GM23338 (cell line): ENCODE results near the gene ULBP3. TPM values are rescaled to one million over a fixed set of nuclear protein-coding genes. Genes with fewer than 3 reads are reported as not detected.

Experiments
- ATAC-seq: fragments of 200-7000 bp; cut with Tn5 transposase; 3 replicates; pipeline ENCODE4 v1.9.1; 2020
- DNase-seq: peaks from one replicate; pipeline ENCODE4 v3.0.0-alpha.2; 2015; ENCODE audit warnings: low spot score
- H2AFZ ChIP-seq: fragments of 200-600 bp; sonication (generic); 2 replicates; pipeline ENCODE4 v1.8.0; 2016; ENCODE audit warnings: antibody characterized with exemption, mild to moderate bottlenecking, moderate library complexity
- H3F3A ChIP-seq: fragments of 200-600 bp; sonication (generic); replicated peaks from 2 replicates; pipeline ENCODE4 v1.8.0; 2017; ENCODE audit warnings: antibody characterized with exemption, mixed run types, low read depth
- H3K27ac ChIP-seq: fragments of 200-600 bp; sonication (generic); 2 replicates; pipeline ENCODE4 v1.6.1; 2016; ENCODE audit warnings: low read depth
- H3K27me3 ChIP-seq: fragments of 200-600 bp; sonication (generic); 2 replicates; pipeline ENCODE4 v1.8.0; 2016; ENCODE audit warnings: mild to moderate bottlenecking, mixed run types, moderate library complexity; ENCODE audit not compliant: insufficient read depth
- H3K36me3 ChIP-seq: fragments of 200-600 bp; sonication (generic); 2 replicates; pipeline ENCODE4 v1.8.0; 2016; ENCODE audit warnings: mild to moderate bottlenecking; ENCODE audit not compliant: insufficient read depth
- H3K4me1 ChIP-seq: fragments of 200-600 bp; sonication (generic); 2 replicates; pipeline ENCODE4 v1.8.0; 2016; ENCODE audit warnings: mild to moderate bottlenecking, moderate library complexity; ENCODE audit not compliant: insufficient read depth
- H3K4me2 ChIP-seq: fragments of 200-600 bp; sonication (generic); 2 replicates; pipeline ENCODE4 v1.7.1; 2017; ENCODE audit warnings: mixed run types
- H3K4me3 ChIP-seq: fragments of 200-600 bp; sonication (generic); 2 replicates; pipeline ENCODE4 v1.6.1; 2016; ENCODE audit warnings: mixed run types
- H3K79me2 ChIP-seq: fragments of 200-600 bp; sonication (generic); replicated peaks from 2 replicates; pipeline ENCODE4 v1.8.0; 2017; ENCODE audit warnings: mild to moderate bottlenecking; ENCODE audit not compliant: insufficient read depth
- H3K9me2 ChIP-seq: fragments of 200-600 bp; sonication (generic); 2 replicates; pipeline ENCODE4 v1.8.0; 2017; ENCODE audit not compliant: insufficient read depth
- H4K20me1 ChIP-seq: fragments of 200-600 bp; sonication (generic); replicated peaks from 2 replicates; pipeline ENCODE4 v1.8.0; 2017; ENCODE audit warnings: mild to moderate bottlenecking; ENCODE audit not compliant: insufficient read depth
- H3K27ac Mint-ChIP-seq: 2 replicates; pipeline ENCODE4 v1.8.0; 2020; ENCODE audit warnings: inconsistent platforms, mild to moderate bottlenecking, moderate library complexity, mixed read lengths
- H3K27me3 Mint-ChIP-seq: 3 replicates; pipeline ENCODE4 v1.8.0; 2022; ENCODE audit warnings: low read depth, mild to moderate bottlenecking, moderate library complexity, mixed read lengths, inconsistent platforms; ENCODE audit not compliant: insufficient read depth, poor library complexity
- H3K36me3 Mint-ChIP-seq: 3 replicates; pipeline ENCODE4 v1.8.0; 2021; ENCODE audit warnings: low read depth, mild to moderate bottlenecking, inconsistent platforms, moderate library complexity, mixed read lengths
- H3K4me1 Mint-ChIP-seq: 3 replicates; pipeline ENCODE4 v1.8.0; 2020; ENCODE audit warnings: mild to moderate bottlenecking, inconsistent platforms, mixed read lengths
- H3K4me3 Mint-ChIP-seq: 3 replicates; pipeline ENCODE4 v1.8.0; 2021; ENCODE audit warnings: moderate library complexity, mild to moderate bottlenecking, inconsistent platforms, mixed read lengths
- H3K9me3 Mint-ChIP-seq: 3 replicates; pipeline ENCODE4 v1.8.0; 2020; ENCODE audit warnings: moderate library complexity, mild to moderate bottlenecking, inconsistent platforms, mixed read lengths
- ETS1 ChIP-seq: IDR thresholded peaks from 2 replicates; pipeline ENCODE4 v1.6.1; 2016; ENCODE audit warnings: antibody characterized with exemption
- EZH2 ChIP-seq: fragments of 200-600 bp; sonication (generic); IDR thresholded peaks from one replicate; pipeline ENCODE4 v1.8.0; 2017; ENCODE audit warnings: antibody characterized with exemption, mild to moderate bottlenecking, low read depth; ENCODE audit not compliant: unreplicated experiment
- EZH2phosphoT487 ChIP-seq: fragments of 200-600 bp; sonication (generic); IDR thresholded peaks from one replicate; pipeline ENCODE4 v1.8.1; 2018; ENCODE audit warnings: antibody characterized with exemption; ENCODE audit not compliant: unreplicated experiment
- JUNB ChIP-seq: IDR thresholded peaks from one replicate; pipeline ENCODE4 v1.6.1; 2016; ENCODE audit warnings: antibody characterized with exemption; ENCODE audit not compliant: unreplicated experiment
- NANOG ChIP-seq: IDR thresholded peaks from 2 replicates; pipeline ENCODE4 v1.6.1; 2016; ENCODE audit warnings: antibody characterized with exemption, borderline replicate concordance
- POLR2AphosphoS5 ChIP-seq: IDR thresholded peaks from 2 replicates; pipeline ENCODE4 v1.6.1; 2016; ENCODE audit warnings: antibody characterized with exemption, low read depth
- REST ChIP-seq: IDR thresholded peaks from one replicate; pipeline ENCODE4 v1.6.1; 2018; ENCODE audit warnings: antibody characterized with exemption; ENCODE audit not compliant: unreplicated experiment
- ZNF114 ChIP-seq: fragments of 250-450 bp; sonication (Bioruptor Pico); IDR thresholded peaks from 2 replicates; pipeline ENCODE4 v1.5.0; 2020; ENCODE audit warnings: mild to moderate bottlenecking, moderate library complexity
- polyA plus RNA-seq: library from polyadenylated mRNA; unstranded; fragments of >200 nt; fragmentation: Nextera tagmentation; extraction: Ambion mirVana; gene quantifications from 2 replicates; pipeline ENCODE4 v1.2.1, GENCODE V29; 2016
- total RNA-seq: library from RNA; depleted of rRNA; stranded (reverse); fragments of >200 nt; shearing (Covaris generic); gene quantifications from 2 replicates; pipeline ENCODE4 v1.2.3, GENCODE V29; 2014

The ULBP3 gene
- total and polyA plus RNA-seq, 2 experiments from 2014 or later, result 0.60 to 4.2 TPM

GRCh38 chr6:150038202-150039062 is 30.5 kb downstream of the ULBP3 start:
- Mint-ChIP-seq H3K27ac (no peak overlapping the region), H3K27me3 (peaks cover 62% of the 10 kb centered on the region), H3K9me3 (no peaks in the 10 kb centered on the region; the same call in 2 of the 3 replicates), H3K4me1 (peaks cover 10% of the 10 kb centered on the region), H3K4me3 (peak overlapping the region; percentile 73), H3K36me3 (no peaks in the 10 kb centered on the region; the same call in 2 of the 3 replicates)
- peak overlapping the region; percentile 94 for H2AFZ ChIP-seq
- no peaks in the 10 kb centered on the region for H3F3A ChIP-seq
- ATAC-seq (peak; percentile 85), DNase-seq (peak; percentile 63)
- H3K79me2 ChIP-seq, result no peaks in the 10 kb centered on the region
- no peaks in the 10 kb centered on the region for H3K36me3 ChIP-seq
- H3K27ac ChIP-seq, result no peak overlapping the region
- no peaks in the 10 kb centered on the region for H4K20me1 ChIP-seq
- peak overlapping the region; percentile 92 for H3K4me2 ChIP-seq
- H3K27me3 ChIP-seq, result peaks cover 84% of the 10 kb centered on the region
- H3K9me2 ChIP-seq, result no peaks in the 10 kb centered on the region
- H3K4me1 ChIP-seq, result peaks cover 9% of the 10 kb centered on the region; the same call in 1 of the 2 replicates
- TF ChIP-seq ZNF114 (CRISPR knock-in tag), result no peak
- TF ChIP-seq EZH2, result peak; percentile 30
- no peak for TF ChIP-seq EZH2phosphoT487
- no peak for TF ChIP-seq ETS1
- no peak for TF ChIP-seq JUNB
- peak overlapping the region; percentile 64 for H3K4me3 ChIP-seq

- Histone ChIP-seq H3K79me2 (no peaks in the 10 kb centered on the region), H3K4me2 (peak overlapping the region; percentile 92), H2AFZ (peak overlapping the region; percentile 94), H3K36me3 (no peaks in the 10 kb centered on the region), H3K27ac (no peak overlapping the region), H3K4me1 (peaks cover 9% of the 10 kb centered on the region; the same call in 1 of the 2 replicates), H3K9me2 (no peaks in the 10 kb centered on the region), H3F3A (no peaks in the 10 kb centered on the region), H3K4me3 (peak overlapping the region; percentile 64), H4K20me1 (no peaks in the 10 kb centered on the region), H3K27me3 (peaks cover 92% of the 10 kb centered on the region)
- Mint-ChIP-seq H3K4me3 (peak overlapping the region; percentile 73), H3K27ac (no peak overlapping the region), H3K9me3 (no peaks in the 10 kb centered on the region; the same call in 2 of the 3 replicates), H3K4me1 (peaks cover 10% of the 10 kb centered on the region), H3K27me3 (peaks cover 62% of the 10 kb centered on the region), H3K36me3 (no peaks in the 10 kb centered on the region; the same call in 2 of the 3 replicates)
- peak; percentile 74 for ATAC-seq
- TF ChIP-seq EZH2 (peak; percentile 94), EZH2phosphoT487 (peak; percentile 91), REST (no peak), JUNB (no peak), POLR2AphosphoS5 (no peak), NANOG (no peak)
- DNase-seq, result no peak
Observed at GRCh38 chr6:150037526-150038201, 31.3 kb downstream of the ULBP3 start.
